ENCODE data around the gene ASCL4. TPM values are rescaled to one million over a fixed set of nuclear protein-coding genes. Genes with fewer than 3 reads are reported as not detected.

Gene ASCL4
- total RNA-seq, 1 experiment from 2014 or later: not detected

- ChIA-PET CTCF (interaction anchor here (1.1 to 2.2 kb wide), 4 partner anchors 92 to 156 kb away, joined by 3 to 15 read pairs (median 7); no protein-coding TSS in a partner anchor), POLR2A (no interaction called here)
- no peak overlapping the region for H3K27ac Mint-ChIP-seq
- peaks cover 14% of the 10 kb centered on the region for H3K4me1 Mint-ChIP-seq
- no peak overlapping the region for H3K4me3 Mint-ChIP-seq
- peaks cover 21% of the 10 kb centered on the region for H3K27me3 Mint-ChIP-seq (ENCODE audit: low read depth)
- DNase-seq (ENCODE audit: low spot score) (no peak), ATAC-seq (no peak)
- no peaks in the 10 kb centered on the region for H3K9me3 Mint-ChIP-seq
- TF ChIP-seq ZNF219 (CRISPR knock-in tag; IDR thresholded peaks at IDR 0.05; ENCODE audit: borderline replicate concordance) (no peak), JAZF1 (CRISPR knock-in tag; IDR thresholded peaks at IDR 0.05) (no peak), ZMAT4 (CRISPR knock-in tag; IDR thresholded peaks at IDR 0.05) (no peak), JUN (CRISPR knock-in tag; IDR thresholded peaks at IDR 0.05) (no peak), ZNF138 (CRISPR knock-in tag; conservative IDR thresholded peaks at IDR 0.05) (no peak), ZNF232 (CRISPR knock-in tag; IDR thresholded peaks at IDR 0.05) (no peak)
- TF ChIP-seq, protein P1, sequence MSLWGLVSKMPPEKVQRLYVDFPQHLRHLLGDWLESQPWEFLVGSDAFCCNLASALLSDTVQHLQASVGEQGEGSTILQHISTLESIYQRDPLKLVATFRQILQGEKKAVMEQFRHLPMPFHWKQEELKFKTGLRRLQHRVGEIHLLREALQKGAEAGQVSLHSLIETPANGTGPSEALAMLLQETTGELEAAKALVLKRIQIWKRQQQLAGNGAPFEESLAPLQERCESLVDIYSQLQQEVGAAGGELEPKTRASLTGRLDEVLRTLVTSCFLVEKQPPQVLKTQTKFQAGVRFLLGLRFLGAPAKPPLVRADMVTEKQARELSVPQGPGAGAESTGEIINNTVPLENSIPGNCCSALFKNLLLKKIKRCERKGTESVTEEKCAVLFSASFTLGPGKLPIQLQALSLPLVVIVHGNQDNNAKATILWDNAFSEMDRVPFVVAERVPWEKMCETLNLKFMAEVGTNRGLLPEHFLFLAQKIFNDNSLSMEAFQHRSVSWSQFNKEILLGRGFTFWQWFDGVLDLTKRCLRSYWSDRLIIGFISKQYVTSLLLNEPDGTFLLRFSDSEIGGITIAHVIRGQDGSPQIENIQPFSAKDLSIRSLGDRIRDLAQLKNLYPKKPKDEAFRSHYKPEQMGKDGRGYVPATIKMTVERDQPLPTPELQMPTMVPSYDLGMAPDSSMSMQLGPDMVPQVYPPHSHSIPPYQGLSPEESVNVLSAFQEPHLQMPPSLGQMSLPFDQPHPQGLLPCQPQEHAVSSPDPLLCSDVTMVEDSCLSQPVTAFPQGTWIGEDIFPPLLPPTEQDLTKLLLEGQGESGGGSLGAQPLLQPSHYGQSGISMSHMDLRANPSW (CRISPR knock-in tag; conservative IDR thresholded peaks at IDR 0.05; ENCODE audit: low read depth): no peak
- no peaks in the 10 kb centered on the region for H3K36me3 Mint-ChIP-seq
Measured at GRCh38 chr12:107762874-107763273, 11.6 kb upstream of the ASCL4 start.

GRCh38 chr12:107764626-107765025 lies 9.9 kb upstream of the ASCL4 start:
- ATAC-seq: no peak
- ChIA-PET CTCF (interaction anchor here (1.0 kb wide), 2 partner anchors 94 to 121 kb away, joined by 3 read pairs; no protein-coding TSS in a partner anchor), POLR2A (no interaction called here)
- H3K27me3 Mint-ChIP-seq (ENCODE audit: low read depth): peaks cover 21% of the 10 kb centered on the region
- peaks cover 11% of the 10 kb centered on the region for H3K4me1 Mint-ChIP-seq
- H3K9me3 Mint-ChIP-seq: no peaks in the 10 kb centered on the region
- H3K4me3 Mint-ChIP-seq: no peak overlapping the region
- TF ChIP-seq ZNF232 (CRISPR knock-in tag; IDR thresholded peaks at IDR 0.05): no peak
- no peak for TF ChIP-seq HMGA2 (CRISPR knock-in tag; IDR thresholded peaks at IDR 0.05)
- TF ChIP-seq ATF2 (CRISPR knock-in tag; IDR thresholded peaks at IDR 0.05; ENCODE audit: borderline replicate concordance, low read depth): no peak
- TF ChIP-seq NFYB (CRISPR knock-in tag; conservative IDR thresholded peaks at IDR 0.05; ENCODE audit: low read depth): no peak
- no peak for TF ChIP-seq CDX4 (CRISPR knock-in tag; IDR thresholded peaks at IDR 0.05; ENCODE audit: borderline replicate concordance)
- no peak for TF ChIP-seq ARID4B (CRISPR knock-in tag; IDR thresholded peaks at IDR 0.05; ENCODE audit: borderline replicate concordance)
- no peak for TF ChIP-seq ZNF263 (CRISPR knock-in tag; IDR thresholded peaks at IDR 0.05; ENCODE audit: low read depth)
- no peak for TF ChIP-seq GRHL2 (CRISPR knock-in tag; IDR thresholded peaks at IDR 0.05; ENCODE audit: insufficient replicate concordance, severe bottlenecking)
- TF ChIP-seq NFE2L1 (CRISPR knock-in tag; IDR thresholded peaks at IDR 0.05): no peak
- TF ChIP-seq, protein P2, sequence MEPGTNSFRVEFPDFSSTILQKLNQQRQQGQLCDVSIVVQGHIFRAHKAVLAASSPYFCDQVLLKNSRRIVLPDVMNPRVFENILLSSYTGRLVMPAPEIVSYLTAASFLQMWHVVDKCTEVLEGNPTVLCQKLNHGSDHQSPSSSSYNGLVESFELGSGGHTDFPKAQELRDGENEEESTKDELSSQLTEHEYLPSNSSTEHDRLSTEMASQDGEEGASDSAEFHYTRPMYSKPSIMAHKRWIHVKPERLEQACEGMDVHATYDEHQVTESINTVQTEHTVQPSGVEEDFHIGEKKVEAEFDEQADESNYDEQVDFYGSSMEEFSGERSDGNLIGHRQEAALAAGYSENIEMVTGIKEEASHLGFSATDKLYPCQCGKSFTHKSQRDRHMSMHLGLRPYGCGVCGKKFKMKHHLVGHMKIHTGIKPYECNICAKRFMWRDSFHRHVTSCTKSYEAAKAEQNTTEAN (CRISPR knock-in tag; IDR thresholded peaks at IDR 0.05): no peak
- TF ChIP-seq, protein P3, sequence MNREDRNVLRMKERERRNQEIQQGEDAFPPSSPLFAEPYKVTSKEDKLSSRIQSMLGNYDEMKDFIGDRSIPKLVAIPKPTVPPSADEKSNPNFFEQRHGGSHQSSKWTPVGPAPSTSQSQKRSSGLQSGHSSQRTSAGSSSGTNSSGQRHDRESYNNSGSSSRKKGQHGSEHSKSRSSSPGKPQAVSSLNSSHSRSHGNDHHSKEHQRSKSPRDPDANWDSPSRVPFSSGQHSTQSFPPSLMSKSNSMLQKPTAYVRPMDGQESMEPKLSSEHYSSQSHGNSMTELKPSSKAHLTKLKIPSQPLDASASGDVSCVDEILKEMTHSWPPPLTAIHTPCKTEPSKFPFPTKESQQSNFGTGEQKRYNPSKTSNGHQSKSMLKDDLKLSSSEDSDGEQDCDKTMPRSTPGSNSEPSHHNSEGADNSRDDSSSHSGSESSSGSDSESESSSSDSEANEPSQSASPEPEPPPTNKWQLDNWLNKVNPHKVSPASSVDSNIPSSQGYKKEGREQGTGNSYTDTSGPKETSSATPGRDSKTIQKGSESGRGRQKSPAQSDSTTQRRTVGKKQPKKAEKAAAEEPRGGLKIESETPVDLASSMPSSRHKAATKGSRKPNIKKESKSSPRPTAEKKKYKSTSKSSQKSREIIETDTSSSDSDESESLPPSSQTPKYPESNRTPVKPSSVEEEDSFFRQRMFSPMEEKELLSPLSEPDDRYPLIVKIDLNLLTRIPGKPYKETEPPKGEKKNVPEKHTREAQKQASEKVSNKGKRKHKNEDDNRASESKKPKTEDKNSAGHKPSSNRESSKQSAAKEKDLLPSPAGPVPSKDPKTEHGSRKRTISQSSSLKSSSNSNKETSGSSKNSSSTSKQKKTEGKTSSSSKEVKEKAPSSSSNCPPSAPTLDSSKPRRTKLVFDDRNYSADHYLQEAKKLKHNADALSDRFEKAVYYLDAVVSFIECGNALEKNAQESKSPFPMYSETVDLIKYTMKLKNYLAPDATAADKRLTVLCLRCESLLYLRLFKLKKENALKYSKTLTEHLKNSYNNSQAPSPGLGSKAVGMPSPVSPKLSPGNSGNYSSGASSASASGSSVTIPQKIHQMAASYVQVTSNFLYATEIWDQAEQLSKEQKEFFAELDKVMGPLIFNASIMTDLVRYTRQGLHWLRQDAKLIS (CRISPR knock-in tag; IDR thresholded peaks at IDR 0.05; ENCODE audit: borderline replicate concordance): no peak
- TF ChIP-seq FOXJ3 (CRISPR knock-in tag; IDR thresholded peaks at IDR 0.05; ENCODE audit: borderline replicate concordance): no peak
- TF ChIP-seq NR3C1 (CRISPR knock-in tag; conservative IDR thresholded peaks at IDR 0.05; ENCODE audit: low read depth): no peak
- no peak overlapping the region for H3K27ac Mint-ChIP-seq
- no peak for DNase-seq (ENCODE audit: low spot score)
- no peaks in the 10 kb centered on the region for H3K36me3 Mint-ChIP-seq
